ENCODE results near the gene FMNL2. TPM values are rescaled to one million over a fixed set of nuclear protein-coding genes. Genes with fewer than 3 reads are reported as not detected.

The FMNL2 gene
- total RNA-seq, 3 donors from 2014 or later (not counting 1 experiment from before 2014, with no cell fraction given): 0.34 to 3.0 (median 0.78) TPM

DNA sequence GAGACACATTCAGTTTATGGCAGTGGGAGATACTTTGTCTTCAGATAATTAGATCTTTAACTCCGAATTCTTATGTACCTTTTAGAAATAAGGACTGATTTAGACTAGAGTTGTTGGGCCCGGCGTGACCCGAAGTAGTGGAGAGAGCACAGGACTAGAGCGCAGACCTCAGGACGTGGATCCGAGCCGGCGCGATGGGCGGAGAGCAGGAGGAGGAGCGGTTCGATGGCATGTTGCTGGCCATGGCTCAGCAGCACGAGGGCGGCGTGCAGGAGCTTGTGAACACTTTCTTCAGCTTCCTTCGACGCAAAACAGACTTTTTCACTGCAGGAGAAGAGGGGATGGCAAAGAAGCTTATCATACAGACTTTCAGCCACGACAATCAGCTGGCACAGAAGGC lies 54.5 kb downstream of the FMNL2 start:
- no peaks in the 10 kb centered on the region for H3K36me3 ChIP-seq (ENCODE audit: control insufficient read depth, insufficient read depth, low read length)
- no peak overlapping the region for H3K4me3 ChIP-seq (ENCODE audit: low read length)
- Mint-ChIP-seq H3K27me3 (ENCODE audit: low read depth in 2 of 2) (no peaks in the 10 kb centered on the region), H3K27ac (no peak overlapping the region), H3K4me3 (no peak overlapping the region), H3K4me1 (no peaks in the 10 kb centered on the region), H3K36me3 (no peaks in the 10 kb centered on the region), H3K9me3 (no peaks in the 10 kb centered on the region)
- H3K9me3 ChIP-seq (ENCODE audit: control insufficient read depth, insufficient read depth, low read length): no peaks in the 10 kb centered on the region
- DNase-seq: no peak
- H3K4me1 ChIP-seq (ENCODE audit: control insufficient read depth, insufficient read depth, low read length): no peaks in the 10 kb centered on the region
- TF ChIP-seq CTCF (IDR thresholded peaks at IDR 0.05): no peak
- no peak for ATAC-seq
- 95% methylated on average over 19 of the region's 19 CpGs for WGBS (ENCODE audit: insufficient coverage)
- intact Hi-C loops (cut with micrococcal nuclease): no loop called here
- H3K27me3 ChIP-seq (ENCODE audit: control insufficient read depth, insufficient read depth, low read length): no peaks in the 10 kb centered on the region
- no peak overlapping the region for H3K27ac ChIP-seq (ENCODE audit: low read length)

DNA sequence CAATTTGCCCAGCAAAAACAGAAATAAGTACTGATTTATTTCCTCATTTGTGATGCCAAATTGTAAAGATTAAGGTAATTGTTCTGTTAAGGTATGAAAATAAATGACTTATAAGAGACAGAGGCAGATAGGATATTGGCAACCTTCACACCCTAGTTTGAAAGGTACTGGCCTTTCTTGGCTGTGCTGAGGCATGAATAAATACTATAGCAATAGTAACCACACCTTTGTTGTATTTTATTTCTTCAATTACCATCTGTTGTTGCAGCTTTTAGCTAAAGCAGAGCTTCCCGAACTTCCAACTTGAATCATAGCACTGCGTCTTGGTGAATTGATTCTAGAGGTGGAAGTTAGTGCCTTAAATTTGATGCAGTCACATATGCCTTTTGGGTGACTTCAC lies 55.9 kb downstream of the FMNL2 start:
- 100% methylated on average over 2 of the region's 2 CpGs for WGBS (ENCODE audit: insufficient coverage)
- ATAC-seq (no peak), DNase-seq (no peak)
- H3K4me3 Mint-ChIP-seq: no peak overlapping the region
- no peak overlapping the region for H3K27ac Mint-ChIP-seq
- no peaks in the 10 kb centered on the region for H3K27me3 Mint-ChIP-seq (ENCODE audit: low read depth in 2 of 2)
- no peaks in the 10 kb centered on the region for H3K36me3 Mint-ChIP-seq
- H3K4me3 ChIP-seq (ENCODE audit: low read length): no peak overlapping the region
- H3K4me1 Mint-ChIP-seq: no peaks in the 10 kb centered on the region
- no peaks in the 10 kb centered on the region for H3K27me3 ChIP-seq (ENCODE audit: control insufficient read depth, insufficient read depth, low read length)
- no peaks in the 10 kb centered on the region for H3K4me1 ChIP-seq (ENCODE audit: control insufficient read depth, insufficient read depth, low read length)
- H3K9me3 ChIP-seq (ENCODE audit: control insufficient read depth, insufficient read depth, low read length): no peaks in the 10 kb centered on the region
- no peak for TF ChIP-seq CTCF (IDR thresholded peaks at IDR 0.05)
- no peak overlapping the region for H3K27ac ChIP-seq (ENCODE audit: low read length)
- H3K9me3 Mint-ChIP-seq: no peaks in the 10 kb centered on the region
- intact Hi-C loops (cut with micrococcal nuclease): no loop called here
- no peaks in the 10 kb centered on the region for H3K36me3 ChIP-seq (ENCODE audit: control insufficient read depth, insufficient read depth, low read length)

DNA sequence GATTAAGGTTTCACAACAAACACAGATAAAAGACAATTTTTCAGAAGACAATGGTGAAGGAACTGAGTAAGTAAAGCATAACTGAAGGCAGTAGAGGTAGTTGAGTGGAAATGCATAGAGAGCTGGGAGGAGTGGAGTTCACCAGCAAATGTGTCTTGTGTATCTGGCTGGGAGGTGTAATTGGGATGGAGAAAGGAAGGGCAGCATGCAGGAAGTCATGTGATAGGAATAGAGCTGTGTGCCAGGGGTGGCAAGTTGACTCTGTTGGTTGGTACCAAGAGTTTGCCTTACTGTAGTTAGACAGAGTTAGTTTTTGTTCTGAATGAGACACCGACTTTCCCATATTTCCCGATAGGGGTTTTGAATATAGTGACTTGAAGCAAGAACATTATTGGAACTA lies 56.3 kb downstream of the FMNL2 start:
- H3K27me3 ChIP-seq (ENCODE audit: control insufficient read depth, insufficient read depth, low read length): no peaks in the 10 kb centered on the region
- Mint-ChIP-seq H3K27me3 (ENCODE audit: low read depth in 2 of 2) (no peaks in the 10 kb centered on the region), H3K4me3 (no peak overlapping the region), H3K4me1 (no peaks in the 10 kb centered on the region), H3K27ac (no peak overlapping the region), H3K36me3 (no peaks in the 10 kb centered on the region), H3K9me3 (no peaks in the 10 kb centered on the region)
- H3K27ac ChIP-seq (ENCODE audit: low read length): no peak overlapping the region
- 100% methylated on average over 1 of the region's 2 CpGs for WGBS (ENCODE audit: insufficient coverage)
- intact Hi-C loops (cut with micrococcal nuclease): no loop called here
- no peak overlapping the region for H3K4me3 ChIP-seq (ENCODE audit: low read length)
- no peaks in the 10 kb centered on the region for H3K36me3 ChIP-seq (ENCODE audit: control insufficient read depth, insufficient read depth, low read length)
- H3K9me3 ChIP-seq (ENCODE audit: control insufficient read depth, insufficient read depth, low read length): no peaks in the 10 kb centered on the region
- DNase-seq: no peak
- no peaks in the 10 kb centered on the region for H3K4me1 ChIP-seq (ENCODE audit: control insufficient read depth, insufficient read depth, low read length)
- TF ChIP-seq CTCF (IDR thresholded peaks at IDR 0.05): no peak
- no peak for ATAC-seq

DNA sequence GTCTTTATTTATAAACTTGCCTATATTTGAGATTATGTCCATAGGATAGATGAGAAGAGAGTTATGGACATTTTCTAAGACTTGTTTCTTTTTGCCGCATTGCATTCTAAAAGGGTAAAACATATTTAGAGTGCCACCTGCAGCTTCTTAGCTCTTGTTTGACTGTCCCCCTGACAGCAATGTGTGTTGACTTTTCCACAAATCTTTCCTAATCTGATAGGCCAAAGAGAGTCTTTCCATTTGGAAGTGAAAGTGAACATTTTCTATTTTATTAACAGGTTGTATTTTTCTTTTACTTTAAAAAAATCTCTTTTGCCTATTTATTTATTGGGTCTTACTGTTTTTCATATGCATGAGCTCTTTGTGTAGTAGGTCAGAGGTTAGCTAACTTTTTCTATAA lies 58.4 kb downstream of the FMNL2 start:
- no peak overlapping the region for H3K4me3 ChIP-seq (ENCODE audit: low read length)
- no peak for TF ChIP-seq CTCF (IDR thresholded peaks at IDR 0.05)
- no peak for ATAC-seq
- no peak overlapping the region for H3K4me3 Mint-ChIP-seq
- H3K4me1 Mint-ChIP-seq: no peaks in the 10 kb centered on the region
- no peaks in the 10 kb centered on the region for H3K36me3 ChIP-seq (ENCODE audit: control insufficient read depth, insufficient read depth, low read length)
- no peaks in the 10 kb centered on the region for H3K9me3 ChIP-seq (ENCODE audit: control insufficient read depth, insufficient read depth, low read length)
- 100% methylated on average over 1 of the region's 1 CpG for WGBS (ENCODE audit: insufficient coverage)
- no peaks in the 10 kb centered on the region for H3K36me3 Mint-ChIP-seq
- no peak overlapping the region for H3K27ac Mint-ChIP-seq
- H3K27ac ChIP-seq (ENCODE audit: low read length): no peak overlapping the region
- H3K4me1 ChIP-seq (ENCODE audit: control insufficient read depth, insufficient read depth, low read length): no peaks in the 10 kb centered on the region
- H3K9me3 Mint-ChIP-seq: no peaks in the 10 kb centered on the region
- H3K27me3 ChIP-seq (ENCODE audit: control insufficient read depth, insufficient read depth, low read length): no peaks in the 10 kb centered on the region
- peaks cover 0 to 4% of the 10 kb centered on the region in 2 donors for H3K27me3 Mint-ChIP-seq (ENCODE audit: low read depth in 2 of 2)
- DNase-seq: no peak
- intact Hi-C loops (cut with micrococcal nuclease): no loop called here

Measured in natural killer cell (primary cell).